Kidney (tissue), 14 donors: ENCODE results near the gene DDIT4. TPM values are rescaled to one million over a fixed set of nuclear protein-coding genes. Genes with fewer than 3 reads are reported as not detected.
"Not testable (repeated sequence)": the region's sequence is repeated elsewhere in the genome, so short reads cannot be mapped to it uniquely, and the experiment has no call there.

Experiments
- DNase-seq, 5 donors: peaks; one replicate each; pipeline ENCODE4 v3.0.0-alpha.2; 2013 to 2020
- FAIRE-seq: peaks from 2 replicates; lab custom pipeline; 2012; peaks lifted over from hg19 to GRCh38; lab: Jason Lieb, UNC
- H3K27ac ChIP-seq, 2 donors: one replicate each; pipeline ENCODE4 v1.7.0; 2013; ENCODE audit warnings: low read depth in 2 of 2, low read length in 2 of 2, inconsistent platforms in 1 of 2
- H3K27me3 ChIP-seq: one replicate; pipeline ENCODE4 v1.7.1; 2013; ENCODE audit warnings: low read length, inconsistent platforms; ENCODE audit not compliant: control insufficient read depth, insufficient read depth
- H3K36me3 ChIP-seq, 3 donors: one replicate each; pipeline versions ENCODE4 v1.7.0 to v1.7.1; 2013; ENCODE audit warnings: low read length in 3 of 3, control low read depth in 1 of 3, inconsistent platforms in 1 of 3; ENCODE audit not compliant: insufficient read depth in 3 of 3, control insufficient read depth in 2 of 3
- H3K4me1 ChIP-seq, 3 donors: one replicate each; pipeline versions ENCODE4 v1.7.0 to v1.7.1; 2013; ENCODE audit warnings: low read length in 3 of 3, inconsistent platforms in 1 of 3, low read depth in 1 of 3; ENCODE audit not compliant: control insufficient read depth in 2 of 3, insufficient read depth in 2 of 3
- H3K4me3 ChIP-seq, 3 donors: one replicate each; pipeline versions ENCODE4 v1.7.0 to v1.8.1; 2013; ENCODE audit warnings: low read length in 3 of 3, control low read depth in 1 of 3, inconsistent platforms in 1 of 3
- H3K9ac ChIP-seq, 3 donors: one replicate each; pipeline versions ENCODE4 v1.7.0 to v1.7.1; 2013; ENCODE audit warnings: low read length in 3 of 3, control low read depth in 1 of 3, inconsistent platforms in 1 of 3
- H3K9me3 ChIP-seq, 3 donors: one replicate each; pipeline versions ENCODE4 v1.7.0 to v1.7.1; 2013; ENCODE audit warnings: low read length in 3 of 3, control low read depth in 1 of 3, inconsistent platforms in 1 of 3; ENCODE audit not compliant: control insufficient read depth in 2 of 3, insufficient read depth in 1 of 3
- intact Hi-C: fragments of 100-400 bp; cut with DNase I; formaldehyde crosslinking; loops from one replicate; pipeline ENCODE4 v1.11.1; 2022
- polyA plus RNA-seq: library from polyadenylated mRNA; stranded (reverse); fragments of 350-450 nt; fragmentation: Illumina TruSeq; extraction: RNeasy Lipid Tissue Mini Kit (QIAGEN cat#74804); gene quantifications from one replicate; pipeline ENCODE4 v1.2.3, GENCODE V29; 2014; ENCODE audit warnings: low read depth, low replicate concordance; ENCODE audit not compliant: insufficient read depth
- total RNA-seq: library from RNA; stranded (reverse); fragmentation: NEBNext Ultra II Directional; extraction: Animal tissue kit (Norgen Biotek cat#: 25700); gene quantifications from one replicate; pipeline ENCODE4 v1.2.1, GENCODE V29; 2021
- TF ChIP-seq, protein P1 (sequence below): IDR thresholded peaks from 3 replicates; pipeline ENCODE4 v1.5.1; 2012; ENCODE audit warnings: mild to moderate bottlenecking, moderate library complexity, borderline replicate concordance; ENCODE audit not compliant: insufficient read depth; ENCODE audit errors: extremely low read depth
- donor health status: control.
- donor health status: control.
- donor health status: control.
- donor health status: control.
- donor health status: control.
- donor health status: DM: yes; HTN: yes; CAD: no.
- donor health status: Normal renal cell carcinoma (clear cell type).

Gene DDIT4
- total and polyA plus RNA-seq, 2 donors from 2014 or later: 96.9 to 292 TPM

DNA sequence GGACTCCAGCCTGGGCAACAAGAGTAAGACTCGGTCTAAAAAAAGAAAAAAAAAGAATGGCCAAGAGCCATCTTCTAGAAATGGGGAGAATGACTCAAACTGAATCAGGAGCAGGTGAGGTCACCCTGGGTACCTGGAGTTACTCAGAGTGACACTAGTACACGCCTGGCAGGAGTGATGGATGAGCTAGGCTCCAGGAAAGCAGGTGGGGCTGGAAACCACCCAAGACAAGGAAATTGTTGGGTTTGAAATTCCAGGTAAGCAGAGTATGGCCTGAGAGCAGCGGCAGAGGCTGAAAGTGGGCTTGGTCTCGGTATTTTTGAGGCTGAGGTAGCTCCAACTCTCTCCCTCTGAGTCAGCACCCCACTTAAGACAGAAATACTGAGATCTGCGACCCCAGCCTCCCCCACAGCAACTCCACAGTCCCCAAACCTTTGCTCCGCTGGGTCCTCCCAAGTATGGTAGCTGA, 18.5 kb downstream of the DDIT4 start:
- Histone ChIP-seq H3K27me3 (no peaks in the 10 kb centered on the region), H3K9ac (peak overlapping the region in 1 of 3 donors; percentile 46), H3K9me3 (no peaks in the 10 kb centered on the region), H3K4me1 (peaks cover 0 to 3% (median 0%) of the 10 kb centered on the region in 3 donors), H3K36me3 (no peaks in the 10 kb centered on the region), H3K27ac (peak overlapping the region in 1 of 2 donors; percentile 57), H3K4me3 (no peak overlapping the region)
- FAIRE-seq (no peak), DNase-seq (peak in 1 of 5 donors; percentile 78)
- TF ChIP-seq, protein P1, sequence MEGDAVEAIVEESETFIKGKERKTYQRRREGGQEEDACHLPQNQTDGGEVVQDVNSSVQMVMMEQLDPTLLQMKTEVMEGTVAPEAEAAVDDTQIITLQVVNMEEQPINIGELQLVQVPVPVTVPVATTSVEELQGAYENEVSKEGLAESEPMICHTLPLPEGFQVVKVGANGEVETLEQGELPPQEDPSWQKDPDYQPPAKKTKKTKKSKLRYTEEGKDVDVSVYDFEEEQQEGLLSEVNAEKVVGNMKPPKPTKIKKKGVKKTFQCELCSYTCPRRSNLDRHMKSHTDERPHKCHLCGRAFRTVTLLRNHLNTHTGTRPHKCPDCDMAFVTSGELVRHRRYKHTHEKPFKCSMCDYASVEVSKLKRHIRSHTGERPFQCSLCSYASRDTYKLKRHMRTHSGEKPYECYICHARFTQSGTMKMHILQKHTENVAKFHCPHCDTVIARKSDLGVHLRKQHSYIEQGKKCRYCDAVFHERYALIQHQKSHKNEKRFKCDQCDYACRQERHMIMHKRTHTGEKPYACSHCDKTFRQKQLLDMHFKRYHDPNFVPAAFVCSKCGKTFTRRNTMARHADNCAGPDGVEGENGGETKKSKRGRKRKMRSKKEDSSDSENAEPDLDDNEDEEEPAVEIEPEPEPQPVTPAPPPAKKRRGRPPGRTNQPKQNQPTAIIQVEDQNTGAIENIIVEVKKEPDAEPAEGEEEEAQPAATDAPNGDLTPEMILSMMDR: no peak
- intact Hi-C loops: no loop called here

DNA sequence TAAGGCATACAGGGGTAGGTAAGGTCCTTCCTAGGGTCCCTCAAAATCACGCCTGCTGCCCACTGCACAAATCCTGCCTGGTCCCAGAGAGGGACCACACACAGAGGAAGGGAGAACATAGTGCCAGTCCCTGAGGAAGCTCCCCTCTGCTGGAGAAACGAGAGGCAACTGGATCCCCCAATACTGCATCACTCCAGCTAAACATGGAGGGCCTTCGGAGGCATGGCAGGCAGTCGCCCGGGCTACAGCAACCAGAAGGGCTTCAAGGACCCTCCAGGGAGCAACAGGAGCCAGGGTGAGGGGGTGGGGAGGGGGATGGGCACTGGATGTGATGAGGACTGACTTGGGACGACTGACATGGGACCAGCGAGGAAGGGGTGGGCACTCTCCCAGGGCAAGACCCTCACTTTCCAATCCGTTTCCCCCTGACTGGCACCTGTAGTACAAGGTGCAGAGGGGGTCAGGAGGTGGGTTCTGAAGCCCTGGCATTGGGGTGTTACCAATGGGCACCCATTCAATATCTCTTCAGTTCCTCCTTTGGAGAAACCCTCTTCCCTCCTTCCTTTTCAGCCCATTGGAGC, 21.7 kb downstream of the DDIT4 start:
- H3K4me1 ChIP-seq: peaks cover 0 to 13% (median 5%) of the 10 kb centered on the region in 3 donors
- no peaks in the 10 kb centered on the region for H3K36me3 ChIP-seq
- H3K4me3 ChIP-seq: no peak overlapping the region
- TF ChIP-seq, protein P1: no peak
- peak overlapping the region in 1 of 2 donors; percentile 33 for H3K27ac ChIP-seq
- H3K9ac ChIP-seq: no peak overlapping the region
- H3K27me3 ChIP-seq: no peaks in the 10 kb centered on the region
- FAIRE-seq (no peak), DNase-seq (peak in 1 of 5 donors; percentile 59)
- no peaks in the 10 kb centered on the region for H3K9me3 ChIP-seq
- intact Hi-C loops: no loop called here

DNA sequence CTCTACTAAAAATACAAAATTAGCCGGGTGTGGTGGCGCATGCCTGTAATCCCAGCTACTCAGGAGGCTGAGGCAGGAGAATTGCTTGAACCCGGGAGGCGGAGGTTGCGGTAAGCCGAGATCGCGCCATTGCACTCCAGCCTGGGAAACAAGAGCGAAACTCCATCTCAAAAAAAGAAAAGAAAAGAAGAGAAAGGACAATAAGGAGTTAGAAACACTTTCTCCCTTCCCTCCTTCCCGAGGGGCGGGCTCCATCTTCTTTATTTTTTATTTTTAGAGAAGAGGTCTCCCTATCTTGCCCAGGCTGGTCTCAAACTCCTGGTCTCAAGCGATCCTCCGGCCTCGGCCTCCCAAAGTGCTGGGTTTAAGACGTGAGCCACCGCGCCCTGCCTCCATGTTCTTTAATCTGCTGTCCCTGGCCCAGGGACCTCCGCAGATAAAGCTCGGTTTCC, 23.1 kb downstream of the DDIT4 start:
- H3K4me1 ChIP-seq: peaks cover 0 to 13% (median 5%) of the 10 kb centered on the region in 3 donors
- DNase-seq, FAIRE-seq, H3K27me3 ChIP-seq, intact Hi-C loops, H3K36me3 ChIP-seq, H3K9me3 ChIP-seq: not testable (repeated sequence)
- peak overlapping the region in 2 of 3 donors; percentile 8 to 92 for H3K4me3 ChIP-seq
- peak overlapping the region in 1 of 3 donors; percentile 79 for H3K9ac ChIP-seq
- peak overlapping the region; percentile 75 to 90 for H3K27ac ChIP-seq

DNA sequence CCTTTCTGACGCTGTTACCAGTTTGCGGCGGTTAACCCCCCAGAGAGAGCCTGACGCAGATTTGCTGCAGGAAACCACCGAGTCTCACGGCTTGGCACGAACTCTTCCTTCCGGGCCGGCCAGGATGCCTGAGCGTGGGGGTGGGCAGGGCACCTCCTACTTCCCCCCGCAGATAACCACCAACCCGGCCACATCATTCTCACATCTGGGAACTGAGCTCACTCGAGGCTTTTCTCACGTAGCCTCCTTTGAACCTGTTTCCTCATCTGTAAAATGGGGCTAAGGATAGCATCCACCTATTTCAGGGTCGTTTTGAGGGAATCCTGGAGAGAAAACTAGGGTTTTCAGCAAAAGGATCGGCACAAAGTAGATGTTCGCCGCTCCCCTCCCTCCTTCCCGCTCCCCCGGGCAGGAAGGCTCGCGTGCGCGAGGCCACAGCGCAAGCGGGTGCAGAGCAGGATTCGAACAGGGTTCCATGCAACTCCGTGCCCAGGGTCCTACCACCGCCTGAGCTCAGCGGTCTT, 23.6 kb downstream of the DDIT4 start:
- Histone ChIP-seq H3K4me1 (peaks cover 0 to 13% (median 5%) of the 10 kb centered on the region in 3 donors), H3K4me3 (peak overlapping the region; percentile 53 to 92 (median 65)), H3K9me3 (no peaks in the 10 kb centered on the region), H3K9ac (peak overlapping the region; percentile 2 to 79 (median 58)), H3K36me3 (no peaks in the 10 kb centered on the region), H3K27me3 (no peaks in the 10 kb centered on the region), H3K27ac (peak overlapping the region; percentile 75 to 90)
- no peak for FAIRE-seq
- TF ChIP-seq, protein P1: no peak
- intact Hi-C loops: no loop called here
- DNase-seq: peak in 4 of 5 donors; percentile 49 to 97 (median 68)
